H1 (cell line): ENCODE data around the gene PTPRR. TPM values are rescaled to one million over a fixed set of nuclear protein-coding genes. Genes with fewer than 3 reads are reported as not detected.

Experiments used
- CTCF ChIA-PET: fragments of 300-600 bp; sonication (Branson Sonifier 250); formaldehyde crosslinking; loops from one replicate; lab custom pipeline; 2021; ENCODE audit not compliant: partially characterized antibody; lab: Charles Lee
- POLR2A ChIA-PET: fragments of 300-600 bp; sonication (Branson Sonifier 250); formaldehyde crosslinking; loops from one replicate; lab custom pipeline; 2021; ENCODE audit warnings: inconsistent platforms; ENCODE audit not compliant: partially characterized antibody; lab: Charles Lee
- DNase-seq, 2 experiments: peaks; one replicate each; pipeline versions ENCODE4 v3.0.0 to v3.0.0-alpha.2; 2010 to 2022; ENCODE audit warnings: low spot score in 2 of 2, low read depth in 1 of 2, mixed read lengths in 1 of 2
- FAIRE-seq: peaks from 2 replicates; lab custom pipeline; 2011; peaks lifted over from hg19 to GRCh38; lab: Jason Lieb, UNC
- H2AFZ ChIP-seq: 2 replicates; pipeline ENCODE4 v1.8.1; 2012; ENCODE audit warnings: low read length, inconsistent platforms
- H2AK5ac ChIP-seq: 2 replicates; pipeline ENCODE4 v1.6.1; 2013; ENCODE audit warnings: low read depth, low read length
- H2BK120ac ChIP-seq: replicated peaks from 2 replicates; pipeline ENCODE3; 2013; ENCODE audit warnings: low read depth, low read length, inconsistent platforms
- H2BK12ac ChIP-seq: 2 replicates; pipeline ENCODE4 v1.6.1; 2013; ENCODE audit warnings: low read depth, low read length
- H2BK15ac ChIP-seq: 2 replicates; pipeline ENCODE4 v1.6.1; 2013; ENCODE audit warnings: low read length
- H2BK20ac ChIP-seq: 2 replicates; pipeline ENCODE4 v1.6.1; 2013; ENCODE audit warnings: low read length
- H2BK5ac ChIP-seq: 2 replicates; pipeline ENCODE4 v1.6.1; 2013; ENCODE audit warnings: low read depth, low read length
- H3K14ac ChIP-seq: 2 replicates; pipeline ENCODE4 v1.6.1; 2013; ENCODE audit warnings: inconsistent platforms; ENCODE audit not compliant: insufficient read length
- H3K18ac ChIP-seq: 2 replicates; pipeline ENCODE4 v1.6.1; 2013; ENCODE audit warnings: low read length; ENCODE audit errors: extremely low read depth
- H3K23ac ChIP-seq: 2 replicates; pipeline ENCODE4 v1.6.1; 2013; ENCODE audit warnings: inconsistent platforms; ENCODE audit not compliant: insufficient read length
- H3K23me2 ChIP-seq: 2 replicates; pipeline ENCODE4 v1.6.1; 2013; ENCODE audit warnings: low read depth, low read length
- H3K27ac ChIP-seq: 2 replicates; pipeline ENCODE4 v1.6.1; 2011; ENCODE audit warnings: low read depth, low read length, inconsistent platforms
- H3K27me3 ChIP-seq, 4 experiments: replicated peaks in 1 of 4; 1 replicate in 1 of 4; 2 replicates in 3 of 4; pipeline versions ENCODE4 v1.6.1 to v1.8.1; 2011 to 2013; ENCODE audit warnings: low read length in 3 of 4, mild to moderate bottlenecking in 3 of 4, inconsistent platforms in 2 of 4, mixed read lengths in 2 of 4, moderate library complexity in 1 of 4; ENCODE audit not compliant: control insufficient read depth in 3 of 4, insufficient read depth in 3 of 4; ENCODE audit errors: extremely low read depth in 1 of 4
- H3K36me3 ChIP-seq, 4 experiments: 2 replicates each; pipeline versions ENCODE4 v1.6.1 to v1.8.1; 2011 to 2013; ENCODE audit warnings: mild to moderate bottlenecking in 4 of 4, low read length in 3 of 4, moderate library complexity in 2 of 4, control low read depth in 1 of 4, inconsistent platforms in 1 of 4; ENCODE audit not compliant: insufficient read depth in 4 of 4, control insufficient read depth in 2 of 4
- H3K4ac ChIP-seq: replicated peaks from 2 replicates; pipeline ENCODE3; 2013; ENCODE audit warnings: low read length, low read depth, mixed read lengths, inconsistent platforms; ENCODE audit not compliant: insufficient read length
- H3K4me1 ChIP-seq, 4 experiments: replicated peaks in 1 of 4; 1 replicate in 1 of 4; 2 replicates in 3 of 4; pipeline versions ENCODE4 v1.6.1 to v1.8.1; 2011 to 2013; ENCODE audit warnings: low read length in 3 of 4, inconsistent platforms in 2 of 4, mixed read lengths in 1 of 4; ENCODE audit not compliant: insufficient read depth in 4 of 4, control insufficient read depth in 3 of 4
- H3K4me2 ChIP-seq, 2 experiments: 2 replicates each; pipeline versions ENCODE4 v1.6.1 to v1.8.1; 2011 to 2013; ENCODE audit warnings: low read depth in 2 of 2, low read length in 2 of 2, control low read depth in 1 of 2, inconsistent platforms in 1 of 2, mild to moderate bottlenecking in 1 of 2; ENCODE audit not compliant: insufficient read depth in 1 of 2
- H3K4me3 ChIP-seq, 4 experiments: fragments of 200-600, 300-600 bp in 1 of 4; sonication (generic), shearing (Covaris generic), sonication (Bioruptor Twin) in 1 of 4; 2 replicates each; pipeline versions ENCODE4 v1.5.1 to v1.8.1; 2011 to 2016; ENCODE audit warnings: low read length in 4 of 4, low read depth in 3 of 4, control low read depth in 2 of 4, inconsistent platforms in 2 of 4, mild to moderate bottlenecking in 2 of 4, mixed read lengths in 1 of 4, moderate library complexity in 1 of 4; ENCODE audit not compliant: insufficient read depth in 2 of 4; ENCODE audit errors: extremely low read depth in 1 of 4
- H3K56ac ChIP-seq: replicated peaks from 2 replicates; pipeline ENCODE3; 2013; ENCODE audit warnings: low read depth, mild to moderate bottlenecking, mixed read lengths, low read length, inconsistent platforms; ENCODE audit not compliant: insufficient read length
- H3K79me1 ChIP-seq: 2 replicates; pipeline ENCODE4 v1.6.1; 2013; ENCODE audit warnings: low read depth, low read length, control low read depth
- H3K79me2 ChIP-seq, 2 experiments: 2 replicates each; pipeline versions ENCODE4 v1.6.1 to v1.8.1; 2012 to 2013; ENCODE audit warnings: low read length in 2 of 2, mild to moderate bottlenecking in 2 of 2, inconsistent platforms in 1 of 2; ENCODE audit not compliant: insufficient read depth in 2 of 2, control insufficient read depth in 1 of 2
- H3K9ac ChIP-seq, 4 experiments: replicated peaks in 1 of 4; 1 replicate in 1 of 4; 2 replicates in 3 of 4; pipeline versions ENCODE4 v1.6.1 to v1.8.1; 2011 to 2013; ENCODE audit warnings: low read depth in 3 of 4, low read length in 3 of 4, control low read depth in 2 of 4, mild to moderate bottlenecking in 2 of 4, moderate library complexity in 2 of 4, inconsistent platforms in 1 of 4; ENCODE audit errors: extremely low read depth in 1 of 4
- H3K9me3 ChIP-seq, 2 experiments: 2 replicates each; pipeline versions ENCODE4 v1.6.1 to v1.8.1; 2012 to 2013; ENCODE audit warnings: mild to moderate bottlenecking in 2 of 2, moderate library complexity in 2 of 2, control low read depth in 1 of 2, inconsistent platforms in 1 of 2, low read depth in 1 of 2, low read length in 1 of 2, mixed read lengths in 1 of 2; ENCODE audit not compliant: insufficient read depth in 2 of 2
- H4K20me1 ChIP-seq, 2 experiments: replicated peaks in 1 of 2; 2 replicates each; pipeline versions ENCODE3 to v1.8.1; 2011 to 2013; ENCODE audit warnings: inconsistent platforms in 2 of 2, low read length in 2 of 2, mild to moderate bottlenecking in 1 of 2; ENCODE audit not compliant: insufficient read depth in 2 of 2, control insufficient read depth in 1 of 2
- H4K5ac ChIP-seq: 2 replicates; pipeline ENCODE4 v1.6.1; 2013; ENCODE audit warnings: low read length, low read depth, mixed read lengths, inconsistent platforms; ENCODE audit not compliant: insufficient read length
- H4K8ac ChIP-seq: 2 replicates; pipeline ENCODE4 v1.8.0; 2013; ENCODE audit warnings: mild to moderate bottlenecking, moderate library complexity, low read length, inconsistent platforms; ENCODE audit not compliant: insufficient read depth; ENCODE audit errors: extremely low read depth
- H4K91ac ChIP-seq: replicated peaks from 2 replicates; pipeline ENCODE3; 2013; ENCODE audit warnings: low read length, mixed read lengths, inconsistent platforms; ENCODE audit not compliant: insufficient read length
- BCL11A ChIP-seq, 2 experiments: IDR thresholded peaks; one replicate each; pipeline ENCODE4 v1.6.1; 2011; ENCODE audit warnings: low read depth in 2 of 2, low read length in 2 of 2, mild to moderate bottlenecking in 2 of 2
- CREB1 ChIP-seq: IDR thresholded peaks from 2 replicates; pipeline ENCODE4 v1.6.1; 2012; ENCODE audit warnings: inconsistent platforms
- CTBP2 ChIP-seq: IDR thresholded peaks from 2 replicates; pipeline ENCODE4 v1.7.0; 2011; ENCODE audit warnings: borderline replicate concordance, mild to moderate bottlenecking, moderate library complexity, mixed read lengths, low read length; ENCODE audit not compliant: insufficient read depth, insufficient read length
- EZH2 ChIP-seq: fragments of 200-600 bp; sonication (generic); IDR thresholded peaks from 2 replicates; pipeline ENCODE4 v1.7.1; 2012; ENCODE audit warnings: low read depth, mild to moderate bottlenecking, moderate library complexity, low read length, inconsistent platforms; ENCODE audit not compliant: severe bottlenecking
- FOSL1 ChIP-seq: IDR thresholded peaks from 2 replicates; pipeline ENCODE4 v1.6.1; 2011; ENCODE audit warnings: mild to moderate bottlenecking, low read depth, low read length, moderate library complexity; ENCODE audit not compliant: insufficient read depth
- HDAC6 ChIP-seq: IDR thresholded peaks from one replicate; pipeline ENCODE4 v1.7.1; 2012; ENCODE audit warnings: low read depth, mild to moderate bottlenecking, inconsistent platforms, low read length, moderate library complexity
- NANOG ChIP-seq: IDR thresholded peaks from 2 replicates; pipeline ENCODE4 v1.6.1; 2011; ENCODE audit warnings: low read length, low read depth, mild to moderate bottlenecking, inconsistent platforms; ENCODE audit not compliant: insufficient read depth, poor library complexity, severe bottlenecking
- NRF1 ChIP-seq: IDR thresholded peaks from 2 replicates; pipeline ENCODE4 v1.6.1; 2011; ENCODE audit warnings: mild to moderate bottlenecking, low read depth, low read length, improper control_type of control experiment
- POLR2AphosphoS5 ChIP-seq: IDR thresholded peaks from 2 replicates; pipeline ENCODE4 v1.6.1; 2011; ENCODE audit warnings: low read depth, low read length
- POU5F1 ChIP-seq: IDR thresholded peaks from 2 replicates; pipeline ENCODE4 v1.6.1; 2011; ENCODE audit warnings: low read depth, mild to moderate bottlenecking, low read length, moderate library complexity
- RAD21 ChIP-seq, 2 experiments: IDR thresholded peaks in 1 of 2; conservative IDR thresholded peaks in 1 of 2; 2 replicates each; pipeline ENCODE4 v1.6.1; 2011; ENCODE audit warnings: low read depth in 2 of 2, low read length in 2 of 2, improper control_type of control experiment in 1 of 2, inconsistent platforms in 1 of 2, mild to moderate bottlenecking in 1 of 2, moderate library complexity in 1 of 2
- SAP30 ChIP-seq: fragments of 300-600 bp; sonication (generic); IDR thresholded peaks from 2 replicates; pipeline ENCODE4 v1.7.1; 2012; ENCODE audit warnings: low read length, moderate library complexity, mild to moderate bottlenecking, inconsistent platforms; ENCODE audit not compliant: insufficient read depth, insufficient replicate concordance
- SP1 ChIP-seq: IDR thresholded peaks from 2 replicates; pipeline ENCODE4 v1.6.1; 2011; ENCODE audit warnings: low read depth, low read length
- TCF12 ChIP-seq: IDR thresholded peaks from 2 replicates; pipeline ENCODE4 v1.6.1; 2011; ENCODE audit warnings: low read depth, mild to moderate bottlenecking, low read length
- polyA plus RNA-seq, 7 experiments: library from polyadenylated mRNA; depleted of rRNA in 3 of 7; stranded (reverse) in 5 of 7; unstranded in 2 of 7; fragments of >200 nt in 5 of 7; fragments of 200-250 nt in 2 of 7; gene quantifications; 1 replicate in 5 of 7; 2 replicates in 1 of 7; 4 replicates in 1 of 7; pipeline versions ENCODE4 v1.2.1 to v1.2.3, GENCODE V29; 2011 to 2013; ENCODE audit warnings: missing spikeins in 2 of 7, mixed read lengths in 2 of 7
- total RNA-seq: library from RNA; stranded (reverse); fragmentation: NEBNext Ultra II Directional; extraction: Animal tissue kit (Norgen Biotek cat#: 25700); gene quantifications from 2 replicates; pipeline ENCODE4 v1.2.1, GENCODE V29; 2021
- TF ChIP-seq, protein P1 (sequence below): IDR thresholded peaks from 2 replicates; pipeline ENCODE4 v1.6.1; 2012; ENCODE audit warnings: inconsistent platforms

Gene PTPRR
- total and polyA plus RNA-seq, 2 of the 8 experiments (the other 6 are each of a cell fraction or from before 2014, with no cell fraction given): 0.07 to 0.35 TPM

DNA sequence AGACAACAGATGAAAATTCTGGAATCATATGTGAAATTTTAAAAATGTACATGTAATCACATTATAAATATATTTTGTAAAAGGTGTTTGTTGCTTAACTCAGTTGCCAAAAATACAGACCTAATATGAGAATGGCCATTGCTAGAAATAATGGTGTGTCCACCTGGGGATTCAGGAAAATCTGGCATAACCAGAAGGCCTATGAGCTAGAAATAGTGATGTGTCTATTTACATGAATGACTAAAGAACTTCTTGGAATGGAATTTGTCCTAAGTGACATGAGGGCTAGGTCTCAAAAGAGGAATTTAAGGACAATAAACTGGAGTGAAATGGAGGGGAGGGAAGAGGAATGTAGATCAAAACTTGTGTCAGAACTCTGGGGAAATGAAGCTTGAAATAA, 126.4 kb downstream of the PTPRR start:
- Histone ChIP-seq H4K91ac (no peak overlapping the region), H3K4me1 (no peaks in the 10 kb centered on the region), H2BK12ac (no peak overlapping the region), H4K5ac (no peak overlapping the region), H4K20me1 (no peaks in the 10 kb centered on the region), H3K23me2 (no peaks in the 10 kb centered on the region; the same call in 1 of the 2 replicates), H3K79me2 (no peaks in the 10 kb centered on the region), H2AK5ac (no peak overlapping the region), H3K27ac (no peak overlapping the region), H3K79me1 (no peaks in the 10 kb centered on the region), H3K14ac (no peak overlapping the region), H3K36me3 (no peaks in the 10 kb centered on the region), H3K18ac (no peak overlapping the region), H3K23ac (no peak overlapping the region), H2BK15ac (no peak overlapping the region), H3K4me2 (no peak overlapping the region), H2BK120ac (no peak overlapping the region), H2BK5ac (no peak overlapping the region), H3K27me3 (no peaks in the 10 kb centered on the region), H3K4me3 (no peak overlapping the region), H3K9me3 (no peaks in the 10 kb centered on the region), H4K8ac (no peak overlapping the region), H3K56ac (no peak overlapping the region), H2BK20ac (no peak overlapping the region), H2AFZ (0 out of 2 replicates have a peak overlapping the region, but pooled peaks have one; percentile 5), H3K9ac (no peak overlapping the region), H3K4ac (no peak overlapping the region)
- no peak for FAIRE-seq
- ChIA-PET CTCF (no interaction called here), POLR2A (no interaction called here)
- no peak for DNase-seq
- TF ChIP-seq EZH2 (no peak), CREB1 (no peak), TCF12 (no peak), CTBP2 (no peak), BCL11A (IDR thresholded peaks at IDR 0.05; ENCODE audit: low read depth in 2 of 2, low read length in 2 of 2) (no peak), POU5F1 (no peak), POLR2AphosphoS5 (no peak), HDAC6 (no peak), RAD21 (IDR thresholded peaks at IDR 0.05 in 1 of 2, conservative IDR thresholded peaks at IDR 0.05 in 1 of 2; ENCODE audit: low read depth in 2 of 2, low read length in 2 of 2) (no peak), SAP30 (no peak), NANOG (no peak), FOSL1 (no peak), SP1 (no peak), NRF1 (no peak)
- TF ChIP-seq, protein P1, sequence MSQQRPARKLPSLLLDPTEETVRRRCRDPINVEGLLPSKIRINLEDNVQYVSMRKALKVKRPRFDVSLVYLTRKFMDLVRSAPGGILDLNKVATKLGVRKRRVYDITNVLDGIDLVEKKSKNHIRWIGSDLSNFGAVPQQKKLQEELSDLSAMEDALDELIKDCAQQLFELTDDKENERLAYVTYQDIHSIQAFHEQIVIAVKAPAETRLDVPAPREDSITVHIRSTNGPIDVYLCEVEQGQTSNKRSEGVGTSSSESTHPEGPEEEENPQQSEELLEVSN: no peak
